NCI-H146 (cell line): ENCODE measurements around the gene AQR.
"Not testable (repeated sequence)": the region's sequence is repeated elsewhere in the genome, so short reads cannot be mapped to it uniquely, and the experiment has no call there.

ENCODE experiments used
- DNase-seq: peaks from one replicate; lab custom pipeline; 2025; lab: John Stamatoyannopoulos, UW

Gene AQR

DNA sequence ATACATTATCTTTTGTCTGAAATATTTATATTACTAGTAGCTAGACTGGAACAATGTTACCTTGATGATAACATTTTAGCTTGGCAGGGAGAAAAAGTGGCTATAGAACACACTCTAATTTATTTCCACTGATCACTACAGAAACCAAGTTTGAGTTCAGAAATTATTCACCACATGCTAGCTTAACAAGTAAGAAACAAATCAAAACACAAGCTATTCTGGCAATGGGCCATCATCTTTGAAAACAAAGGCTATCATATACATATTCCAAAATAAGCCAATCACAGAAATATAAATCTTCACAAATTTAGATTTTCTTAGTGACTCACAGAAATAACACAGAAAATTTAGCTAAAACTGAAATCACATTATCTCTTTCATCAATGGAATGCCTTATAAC is 17.1 kb downstream of the AQR start:
- no peak for DNase-seq

- DNase-seq: no peak
Observed at GRCh38 chr15:34951993-34952392, 17.5 kb downstream of the AQR start.

DNA sequence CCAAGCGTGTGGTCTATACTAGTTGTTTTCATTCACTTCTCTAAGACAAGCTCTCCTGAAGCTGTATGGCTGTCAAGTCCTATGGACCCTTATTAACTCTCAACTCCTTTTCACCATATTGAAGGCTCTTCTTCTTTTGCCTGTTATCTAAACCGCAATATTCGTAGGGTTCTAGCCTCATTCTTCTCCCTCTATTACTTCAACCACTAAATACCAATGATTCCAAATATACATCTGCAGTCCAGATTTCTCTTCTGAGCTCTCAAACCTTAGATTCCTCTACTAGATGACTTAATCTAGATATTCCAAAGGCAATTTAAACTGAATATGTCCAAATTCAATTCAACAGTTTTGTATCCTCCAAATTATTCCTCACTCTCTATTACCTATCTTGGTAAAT is 24.6 kb downstream of the AQR start:
- DNase-seq: no peak

GRCh38 chr15:34943711-34944110 is 25.8 kb downstream of the AQR start:
- DNase-seq: no peak

- DNase-seq: not testable (repeated sequence)
Observed at GRCh38 chr15:34943264-34943663, 26.3 kb downstream of the AQR start.

DNA sequence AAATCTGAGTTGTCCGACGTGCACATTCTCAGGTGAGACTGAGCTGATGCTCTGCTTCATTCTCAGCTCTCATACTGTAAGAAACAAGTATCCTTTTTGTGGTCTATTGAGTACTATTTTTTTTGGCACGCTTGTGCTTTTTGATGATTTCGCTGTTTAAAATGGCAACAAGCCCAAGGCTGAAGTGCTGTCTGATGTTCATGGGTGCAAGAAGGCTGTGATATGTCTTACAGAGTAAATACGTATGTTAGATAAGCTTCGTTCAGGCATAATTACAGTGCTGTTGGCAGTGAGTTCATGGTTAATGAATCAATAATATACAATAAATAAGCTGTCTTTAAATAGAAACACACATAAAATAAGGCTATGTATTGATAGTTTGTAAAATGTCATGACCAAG is 27.2 kb downstream of the AQR start:
- DNase-seq: no peak

GRCh38 chr15:34941831-34942230 is 27.7 kb downstream of the AQR start:
- no peak for DNase-seq

DNA sequence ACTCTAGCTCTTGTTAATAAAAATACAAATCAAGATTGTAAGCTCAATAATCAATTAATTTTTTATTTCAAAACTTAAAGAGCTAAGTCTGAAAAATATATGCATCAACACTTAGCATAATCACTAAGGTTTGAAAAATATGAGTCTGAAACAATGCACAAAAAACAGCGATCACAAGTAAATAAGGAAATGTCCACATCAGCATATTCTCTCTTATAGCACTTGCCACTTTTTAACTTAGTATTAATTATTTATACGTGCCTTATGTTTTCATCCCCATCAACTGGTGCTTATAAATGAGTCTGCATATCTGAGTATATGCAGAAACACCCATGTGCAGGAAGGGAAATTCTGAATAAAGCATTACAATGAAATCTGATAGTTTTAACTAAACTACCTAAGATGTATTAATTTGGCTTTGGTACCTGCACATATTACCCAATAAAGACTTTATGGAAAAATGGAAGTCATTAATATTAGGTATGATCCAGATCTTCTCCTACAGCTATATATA is 28.3 kb downstream of the AQR start:
- DNase-seq: no peak

DNA sequence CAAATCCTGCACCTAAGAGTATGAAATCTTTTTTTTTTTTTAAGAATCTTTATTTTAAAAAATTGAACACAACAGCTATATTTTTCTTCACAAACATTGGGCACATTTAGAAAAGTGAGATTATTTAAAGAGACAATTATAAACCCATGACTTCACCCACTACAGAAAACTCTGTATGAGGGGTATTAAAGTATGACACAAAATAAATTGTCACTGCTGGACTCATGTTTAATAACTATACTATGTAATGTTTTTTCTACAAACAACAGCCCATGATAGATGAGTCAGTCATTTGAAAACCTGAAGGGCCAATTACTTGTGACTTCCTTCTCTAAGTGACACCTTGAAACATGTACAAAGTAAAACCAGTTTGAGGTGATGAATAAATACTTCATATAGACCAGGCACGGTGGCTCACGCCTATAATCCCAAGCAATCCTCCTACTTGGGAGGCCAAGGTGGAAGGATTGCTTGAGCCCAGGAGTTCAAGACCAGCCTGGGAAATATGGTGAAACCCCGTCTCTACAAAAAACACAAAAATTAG is 36.0 kb downstream of the AQR start:
- DNase-seq: no peak

GRCh38 chr15:34928349-34928748 is 41.2 kb downstream of the AQR start:
- DNase-seq: not testable (repeated sequence)

GRCh38 chr15:34927726-34928125 is 41.8 kb downstream of the AQR start:
- DNase-seq: no peak

DNA sequence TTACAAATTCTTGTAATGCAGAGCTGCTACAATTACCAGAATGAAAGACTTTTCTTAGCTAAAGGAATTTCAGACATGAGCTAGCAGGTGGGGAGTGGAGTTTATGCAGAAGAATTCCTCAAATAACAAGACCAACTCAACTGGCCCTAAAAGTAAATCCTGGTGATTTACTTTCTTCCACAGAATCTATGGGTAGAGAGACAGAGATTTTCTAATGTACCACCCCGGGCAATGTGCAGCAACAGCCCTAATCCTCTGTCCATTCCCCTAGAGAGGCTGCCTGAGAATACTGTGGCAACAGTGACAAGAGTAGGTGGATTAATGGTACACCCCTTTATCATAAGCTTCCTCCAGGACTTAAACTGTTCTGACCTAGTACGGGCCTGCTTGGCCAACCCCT is 55.2 kb downstream of the AQR start:
- no peak for DNase-seq

GRCh38 chr15:34905047-34905446 is 64.5 kb downstream of the AQR start:
- no peak for DNase-seq

GRCh38 chr15:34904527-34904926 is 65.0 kb downstream of the AQR start:
- no peak for DNase-seq

DNA sequence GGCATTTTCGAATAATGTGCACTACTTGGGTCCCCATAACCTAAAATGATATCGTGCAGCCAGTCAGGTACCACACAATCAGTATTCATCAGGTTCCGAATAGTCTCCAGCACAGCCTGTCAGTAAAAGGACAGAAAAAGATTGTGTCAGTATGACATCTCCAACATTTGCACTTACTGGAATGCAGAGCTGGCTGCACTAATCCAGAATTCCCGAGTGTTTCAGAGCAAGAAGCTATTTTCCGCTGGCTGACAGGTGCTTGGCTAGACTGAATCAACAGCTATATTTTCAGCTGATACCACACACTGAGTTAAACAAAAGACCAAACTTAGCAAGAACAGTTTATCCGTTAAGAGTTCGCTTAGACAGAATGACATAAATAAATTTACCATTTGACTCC is 68.8 kb downstream of the AQR start:
- peak; percentile 69 for DNase-seq

GRCh38 chr15:34896183-34896582 is 73.4 kb downstream of the AQR start:
- DNase-seq: no peak

- no peak for DNase-seq
Observed at GRCh38 chr15:34893967-34894366, 75.6 kb downstream of the AQR start.

DNA sequence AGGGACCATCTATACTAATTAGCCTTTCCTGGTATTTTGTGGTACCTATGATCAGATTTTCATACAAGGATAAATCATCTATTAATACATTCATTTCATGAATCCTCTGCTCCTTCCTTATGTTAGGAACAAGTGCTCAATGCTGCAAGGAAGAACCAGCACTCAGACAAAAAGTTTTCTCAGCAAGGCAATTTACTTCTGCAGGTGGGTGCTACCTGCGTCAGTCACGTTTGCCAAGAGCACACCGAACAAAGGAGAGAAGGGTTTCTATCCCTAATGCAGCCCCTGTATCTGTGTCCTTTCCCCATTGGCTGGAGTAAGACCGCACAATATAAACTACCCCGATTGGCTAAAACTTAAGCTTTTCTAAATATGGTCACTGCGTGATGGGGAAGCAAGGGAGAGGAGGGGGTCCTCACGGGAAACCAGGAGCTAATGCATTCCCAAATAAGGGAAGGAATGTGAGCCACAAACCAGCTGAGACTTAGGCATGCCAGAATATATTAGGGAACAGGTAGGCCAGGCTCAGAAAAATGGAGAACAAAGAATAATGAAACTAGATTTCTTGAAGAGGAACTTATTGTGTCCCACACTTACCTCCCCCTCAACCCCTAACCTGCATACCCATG is 76.5 kb downstream of the AQR start:
- DNase-seq: no peak

DNA sequence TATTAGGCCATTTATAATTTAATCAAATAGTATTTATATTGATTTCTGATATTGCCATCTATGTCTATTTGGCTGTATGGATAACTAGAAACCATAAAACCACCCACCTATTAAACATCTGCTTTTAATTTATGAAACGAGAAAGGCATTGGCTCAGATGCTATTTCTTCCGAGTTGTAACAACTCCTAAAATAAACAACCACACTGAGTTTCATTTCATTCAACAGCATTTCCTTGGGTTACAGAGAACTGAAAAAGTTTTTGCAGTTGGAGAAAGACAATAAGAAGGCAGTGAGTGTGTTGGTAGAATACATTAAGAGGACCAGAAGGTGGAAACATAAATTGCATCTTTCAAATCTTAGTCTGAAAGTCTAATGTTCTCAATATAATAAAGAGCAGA is 79.1 kb downstream of the AQR start:
- DNase-seq: no peak

GRCh38 chr15:34889476-34889875 is 80.1 kb downstream of the AQR start:
- DNase-seq: no peak

- no peak for DNase-seq
Observed at GRCh38 chr15:34886134-34886533, 83.4 kb downstream of the AQR start.

DNA sequence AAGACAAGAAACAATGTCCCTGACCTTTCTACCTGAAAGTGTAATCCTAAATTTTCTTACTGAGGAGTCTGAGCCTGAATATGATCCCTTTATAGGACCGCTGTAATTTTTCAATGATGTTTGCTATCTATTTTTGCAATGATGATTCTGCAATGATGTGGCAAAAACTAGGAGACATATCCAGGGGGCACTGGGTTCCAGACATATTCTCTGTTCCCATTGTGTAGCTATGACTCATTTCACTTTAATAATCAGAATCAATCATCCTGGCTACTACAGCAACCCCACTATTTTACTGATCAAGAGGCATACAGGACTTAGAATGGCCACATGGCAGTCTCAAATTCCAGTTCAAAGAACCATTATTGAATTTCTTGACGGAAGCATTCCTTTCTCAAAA is 85.9 kb downstream of the AQR start:
- no peak for DNase-seq

DNA sequence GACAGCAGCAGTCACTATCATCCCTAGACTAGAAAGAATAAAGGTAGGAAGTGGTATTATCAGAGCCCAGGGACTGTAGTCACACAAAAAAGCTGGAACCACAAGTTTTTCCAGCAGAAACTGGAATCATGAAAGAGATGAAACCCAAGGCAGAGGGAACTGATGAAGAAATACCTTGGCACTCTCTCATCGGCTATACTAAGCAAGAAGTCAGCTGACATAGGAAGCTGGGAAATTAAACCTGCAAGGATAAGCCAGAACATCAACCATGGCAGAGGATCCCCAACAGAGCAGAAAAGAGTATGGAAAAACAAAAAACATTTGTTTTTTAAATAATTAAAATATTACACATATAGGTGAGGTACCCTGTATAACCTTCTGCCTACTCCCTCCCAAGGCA is 86.5 kb downstream of the AQR start:
- DNase-seq: no peak

GRCh38 chr15:34879107-34879506 is 90.4 kb downstream of the AQR start:
- no peak for DNase-seq
